NCI-H2081 treated with DMSO at 0.1 percent for 48 hours (cell line): ENCODE results near the gene NT5DC4.

Experiments
- DNase-seq: peaks from one replicate; lab custom pipeline; 2025; lab: John Stamatoyannopoulos, UW

NT5DC4 gene

DNA sequence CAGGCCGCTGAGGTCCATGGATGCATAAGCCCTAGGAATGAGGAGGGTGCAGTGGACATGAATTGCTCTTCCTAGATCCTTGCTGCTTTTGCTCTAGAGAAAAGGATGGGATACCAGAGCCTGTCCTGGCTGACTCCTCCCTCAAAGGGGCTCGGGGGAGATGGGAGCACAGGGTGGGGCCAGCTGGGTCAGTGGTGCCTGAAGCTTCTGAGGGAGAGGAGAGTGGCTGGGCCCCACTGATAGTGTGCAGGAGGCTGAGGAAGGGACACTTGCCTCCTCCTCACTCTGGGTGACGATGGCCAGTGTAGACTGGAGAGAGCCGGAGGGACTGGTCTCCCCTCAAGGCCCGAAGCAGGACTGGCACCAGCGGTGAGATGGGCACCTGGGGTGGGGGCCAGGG, at the start of gene NT5DC4:
TSS of gene NT5DC4 (plus strand) at position 236 of the 400 bp plus-strand sequence. CDS start at position 296, 60 bp downstream.
- DNase-seq: no peak

DNA sequence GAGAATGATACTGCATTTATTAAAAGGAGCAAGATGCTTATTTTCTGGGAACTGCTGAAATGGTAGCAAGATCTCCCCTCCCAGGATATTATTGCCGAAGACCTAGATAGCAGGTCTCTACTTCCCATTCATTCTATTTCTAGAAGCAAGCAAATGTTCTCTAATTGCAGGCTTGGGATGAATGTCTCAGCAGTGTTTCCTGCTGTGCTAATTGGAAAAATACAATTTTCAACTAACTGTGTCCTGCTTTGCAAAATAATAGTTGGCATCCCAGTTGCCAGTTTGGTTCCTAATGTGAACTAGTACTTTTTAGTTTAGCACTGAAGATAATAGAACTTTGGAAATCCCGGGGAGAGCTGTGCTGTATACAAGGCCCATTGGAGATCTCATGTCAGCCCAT, 49.0 kb upstream of the NT5DC4 start:
- no peak for DNase-seq

DNA sequence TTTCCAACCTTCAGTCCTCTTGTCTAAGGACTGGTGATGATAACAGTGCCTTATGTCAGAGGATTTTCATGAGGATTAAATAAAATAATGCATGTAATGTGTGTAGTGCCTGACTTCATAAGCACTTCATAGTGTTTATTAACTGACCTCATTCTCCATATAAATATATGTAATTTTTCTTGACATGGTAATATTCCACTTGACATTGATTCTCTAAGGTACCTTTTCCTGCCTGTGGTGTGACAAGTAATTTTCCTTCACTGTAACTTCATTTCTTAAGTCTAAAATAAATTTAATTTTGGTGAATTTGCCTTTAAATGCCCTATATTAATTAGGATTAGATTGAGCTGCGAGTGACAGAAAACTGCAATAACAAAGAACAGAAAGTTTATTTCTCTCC, 47.8 kb upstream of the NT5DC4 start:
- no peak for DNase-seq

DNA sequence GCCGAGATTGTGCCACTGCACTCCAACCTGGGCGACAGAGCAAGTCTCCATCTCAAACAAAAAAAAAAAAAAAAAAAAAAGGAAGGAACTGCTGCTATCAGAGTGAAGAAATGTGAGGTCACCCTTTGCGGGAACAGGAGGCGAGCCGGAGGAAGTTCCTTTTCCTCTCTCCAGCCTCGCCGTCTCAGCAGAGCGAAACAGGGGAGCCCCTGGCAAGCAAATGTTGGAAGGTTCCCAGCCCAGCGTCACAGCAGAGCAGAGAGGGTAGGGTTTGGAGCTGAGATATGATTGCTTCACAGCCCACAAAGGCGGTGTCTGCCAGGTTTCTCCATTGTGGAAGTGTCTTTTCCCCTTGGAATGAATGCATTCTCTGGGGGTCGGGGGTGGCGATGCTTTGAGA, 46.6 kb upstream of the NT5DC4 start:
- DNase-seq: no peak

DNA sequence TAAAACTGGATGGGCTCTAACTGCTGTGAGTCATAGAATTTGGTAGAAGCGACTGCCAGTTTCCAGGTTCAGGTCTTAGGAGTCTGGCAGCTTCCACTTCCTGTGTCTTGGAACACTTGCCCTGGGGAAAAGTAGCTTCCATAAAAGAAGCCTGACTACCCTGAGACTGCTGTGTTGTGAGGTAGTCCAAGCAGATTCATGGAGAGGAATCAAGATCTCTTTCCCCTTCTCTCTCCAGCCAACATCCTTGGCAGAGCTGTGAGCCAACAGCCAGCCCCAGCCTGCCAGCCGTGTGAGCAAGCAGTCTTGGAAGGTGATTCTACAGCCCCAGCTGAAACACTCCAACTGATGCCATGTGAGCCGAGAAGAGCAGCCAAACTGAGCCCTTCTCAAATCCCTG, 41.3 kb upstream of the NT5DC4 start:
- DNase-seq: no peak

DNA sequence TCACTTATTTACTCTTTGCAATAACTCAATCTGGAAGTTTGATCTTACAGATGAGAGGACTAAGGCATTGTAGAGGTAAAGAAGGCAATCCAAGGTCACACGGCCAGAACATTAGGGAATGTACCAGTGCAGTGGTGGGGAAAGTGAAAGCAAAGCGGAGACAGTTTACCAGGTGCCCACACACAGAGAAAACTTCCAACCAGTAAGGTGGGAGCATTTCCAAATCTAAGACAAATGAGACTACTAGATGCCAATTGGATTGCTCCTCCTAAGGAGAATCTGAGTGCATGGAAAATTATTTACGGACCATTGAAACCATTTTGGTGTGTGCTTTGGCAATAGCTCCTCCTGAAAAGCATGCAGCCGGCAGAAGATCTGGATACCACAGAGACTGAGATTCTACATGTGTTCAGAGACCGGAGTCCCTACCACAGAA, 40.1 kb upstream of the NT5DC4 start:
- DNase-seq: no peak

DNA sequence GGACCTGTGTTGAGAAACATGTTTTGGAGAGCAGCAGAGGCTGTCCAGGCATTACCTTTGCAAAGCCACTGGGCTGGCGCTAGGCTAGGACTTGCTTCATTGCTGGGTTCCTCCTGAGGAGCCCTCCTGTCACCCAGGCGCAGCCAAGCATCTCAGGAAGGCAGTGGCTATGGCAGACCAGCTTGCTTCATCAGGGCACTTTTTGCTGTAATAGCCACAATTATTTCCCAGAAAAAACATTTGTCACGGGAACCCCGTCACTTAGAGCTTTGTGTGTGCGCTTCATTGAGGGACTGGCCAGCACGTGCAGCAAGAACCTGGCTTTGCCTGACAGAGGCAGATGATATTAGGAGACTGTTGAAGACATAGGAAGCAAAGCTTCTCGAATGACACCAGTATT, 38.7 kb upstream of the NT5DC4 start:
- no peak for DNase-seq

DNA sequence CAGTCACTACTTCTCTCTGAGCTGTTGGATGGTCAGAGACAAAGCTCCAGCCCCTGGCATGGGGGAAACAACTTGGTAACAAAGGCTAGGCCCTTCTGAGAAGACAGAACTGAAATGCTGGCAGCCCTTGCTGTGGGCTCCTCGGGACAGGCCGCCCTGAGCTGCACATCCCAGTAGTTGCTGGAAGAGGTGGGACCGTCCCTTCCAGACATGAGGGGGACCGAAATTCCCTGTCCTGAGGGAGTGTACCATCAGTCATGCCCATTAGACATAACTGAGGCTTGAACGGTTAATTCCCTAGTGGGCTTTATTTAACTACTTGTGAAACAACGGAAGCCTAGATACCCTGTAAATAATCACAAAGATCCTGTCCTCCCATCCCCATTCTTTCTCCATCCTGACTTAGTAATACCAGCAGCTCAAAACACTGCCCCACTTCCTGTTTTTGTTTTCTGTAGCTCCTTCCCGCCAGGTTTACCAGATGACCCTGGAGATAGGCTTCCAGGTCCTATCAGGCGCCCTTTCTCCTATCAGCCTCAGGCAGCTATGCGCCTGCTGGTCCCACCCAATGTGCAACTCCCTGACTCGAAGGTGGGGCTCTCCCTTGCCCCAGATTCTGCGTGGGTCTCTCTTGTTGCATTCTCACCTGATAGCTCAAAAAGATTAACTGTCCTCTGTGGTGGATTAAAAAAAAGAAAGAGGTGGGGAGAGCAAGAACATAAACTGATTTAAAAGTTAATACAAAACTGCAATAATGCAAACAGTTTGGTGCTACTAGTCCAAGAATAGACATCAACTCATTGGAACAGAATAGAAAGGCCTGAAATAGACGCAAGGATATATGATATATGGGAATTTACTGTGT, 37.0 kb upstream of the NT5DC4 start:
- DNase-seq: no peak

DNA sequence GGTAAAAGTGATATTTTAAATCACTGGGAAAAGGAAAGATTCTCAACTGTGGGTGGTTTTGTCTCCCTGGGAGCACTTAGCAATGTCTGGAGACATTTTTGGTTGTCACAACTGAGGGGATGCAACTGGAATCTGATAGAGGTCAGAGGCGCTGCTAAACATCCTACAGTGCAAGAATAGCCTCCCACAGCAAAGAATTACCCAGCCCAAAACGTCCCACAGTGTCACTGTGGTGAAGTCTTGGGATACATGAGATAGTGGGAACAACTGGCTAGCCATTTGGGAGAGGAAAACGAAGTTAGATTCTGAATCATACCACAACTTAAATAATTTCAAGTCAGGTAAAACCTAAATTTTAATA, 36.4 kb upstream of the NT5DC4 start:
- no peak for DNase-seq

DNA sequence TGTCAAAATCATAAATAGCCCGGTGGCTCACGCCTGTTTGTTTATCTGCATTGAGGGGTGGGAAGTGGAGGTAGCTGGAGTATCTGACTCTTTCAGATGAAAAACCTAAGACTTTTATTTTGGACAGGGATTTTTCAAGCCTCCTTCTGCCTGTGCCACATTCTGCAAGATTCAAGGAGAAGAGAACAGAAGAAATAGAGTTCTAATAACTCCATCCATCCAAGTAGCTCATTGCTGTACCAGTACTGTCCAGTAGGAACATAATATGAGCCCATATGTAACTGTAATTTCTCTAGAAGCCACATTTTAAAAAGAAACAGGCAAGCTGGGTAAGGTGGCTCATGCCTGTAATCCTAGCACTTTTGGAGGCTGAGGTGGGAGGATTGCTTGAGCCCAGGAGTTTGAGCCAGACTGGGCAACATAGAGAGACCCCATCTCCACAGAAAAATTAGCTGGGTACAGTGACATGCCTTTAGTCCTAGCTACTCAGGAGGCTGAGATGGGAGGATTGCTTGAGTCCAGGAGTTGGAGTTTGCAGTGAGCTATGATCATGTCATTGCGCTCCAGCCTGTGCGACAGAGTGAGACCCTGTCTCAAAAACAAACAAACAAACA, 35.4 kb upstream of the NT5DC4 start:
- DNase-seq: no peak

DNA sequence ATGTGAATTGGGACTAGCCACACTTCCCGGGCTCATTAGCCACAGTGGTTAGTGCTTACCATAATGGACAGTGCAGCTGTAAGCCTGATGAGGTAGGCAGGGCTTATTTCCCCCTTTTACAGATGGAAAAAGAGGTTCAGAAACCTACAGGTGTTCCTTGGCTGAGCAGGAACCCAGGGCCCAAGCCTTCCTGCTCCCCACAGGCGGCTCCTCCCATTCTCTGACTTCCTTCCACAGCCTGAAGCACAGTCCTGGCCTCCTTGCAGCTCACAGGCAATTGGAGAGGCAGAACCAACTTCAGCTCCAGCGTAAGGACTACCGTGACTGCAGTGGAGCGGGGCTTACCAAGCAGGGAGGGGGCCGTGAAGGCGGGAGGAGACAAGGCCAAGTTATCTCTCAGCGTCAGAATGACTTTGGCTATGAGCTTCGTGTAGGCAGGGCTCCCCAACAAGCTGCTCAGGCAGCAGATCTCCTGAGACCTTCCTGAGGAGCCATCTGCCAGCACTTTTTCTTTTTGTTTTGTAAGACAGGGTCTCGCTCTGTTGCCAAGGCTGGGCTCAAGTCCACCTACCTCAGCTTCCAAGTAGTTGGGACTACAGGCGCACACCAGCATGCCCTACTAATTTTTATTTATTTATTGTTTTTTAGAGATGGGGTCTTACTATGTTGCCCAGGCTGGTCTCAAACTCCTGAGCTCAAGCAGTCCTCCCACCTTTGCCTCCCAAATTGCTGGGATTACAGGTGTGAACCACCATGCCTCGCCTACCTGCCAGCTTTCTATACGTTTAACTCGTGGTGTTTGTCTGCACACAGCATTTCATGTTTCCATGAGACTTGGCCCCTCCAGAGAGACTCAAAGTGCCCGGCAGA, 34.2 kb upstream of the NT5DC4 start:
- DNase-seq: no peak

DNA sequence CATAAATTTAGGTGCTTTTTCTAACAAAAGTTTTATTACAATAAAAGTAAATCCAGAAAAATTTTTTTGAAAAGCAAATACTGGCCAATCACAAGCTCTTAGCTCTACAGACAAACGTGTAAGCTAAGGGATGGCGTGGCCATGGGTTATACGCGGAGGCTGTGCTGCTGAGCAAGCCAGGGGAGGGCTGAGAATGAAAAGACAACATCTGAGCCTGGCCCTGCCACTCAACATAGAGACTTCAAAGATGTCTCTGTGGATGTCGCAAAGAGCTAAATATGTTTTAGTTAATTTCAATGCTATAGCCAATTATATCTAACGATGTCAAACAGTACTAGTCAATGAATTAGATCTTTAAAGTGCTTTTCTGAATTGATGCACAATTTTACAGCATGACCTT, 33.3 kb upstream of the NT5DC4 start:
- no peak for DNase-seq

DNA sequence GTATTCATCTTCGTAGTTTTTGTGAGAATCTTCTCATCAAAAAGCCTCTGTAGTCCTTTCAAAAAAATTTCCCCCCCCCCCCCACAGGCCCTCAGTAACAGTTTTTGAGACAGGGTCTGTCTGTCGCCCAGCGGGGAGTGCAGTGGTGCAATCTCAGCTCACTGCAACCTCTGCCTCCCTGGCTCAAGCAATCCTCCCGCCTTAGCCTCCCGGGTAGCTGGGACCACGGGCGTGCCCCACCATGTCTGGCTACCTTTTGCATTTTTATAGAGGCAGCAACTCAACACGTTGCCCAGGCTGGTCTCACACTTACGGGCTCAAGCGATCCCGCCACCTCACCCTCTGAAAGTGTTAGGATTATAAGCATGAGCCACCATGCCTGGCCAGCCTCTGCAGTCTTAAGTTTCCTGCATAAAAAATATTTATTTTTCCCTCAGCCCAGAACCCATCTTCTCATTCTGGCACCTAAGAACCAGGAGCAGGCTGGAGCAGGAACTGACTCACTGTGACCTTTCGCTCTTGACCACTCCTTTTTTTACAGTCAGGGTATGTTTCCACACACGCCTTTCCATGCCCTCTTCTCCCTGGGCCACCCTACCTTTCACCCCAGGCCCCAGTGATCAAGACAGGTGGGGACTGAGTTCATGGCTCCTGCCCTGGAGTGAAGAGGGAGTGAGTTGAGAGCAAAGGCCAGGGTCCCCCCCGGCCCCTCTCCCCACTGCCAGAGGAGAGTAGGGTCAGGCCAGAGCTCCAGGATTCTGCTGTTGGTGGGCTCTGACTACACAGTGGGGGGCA, 32.5 kb upstream of the NT5DC4 start:
- DNase-seq: no peak

DNA sequence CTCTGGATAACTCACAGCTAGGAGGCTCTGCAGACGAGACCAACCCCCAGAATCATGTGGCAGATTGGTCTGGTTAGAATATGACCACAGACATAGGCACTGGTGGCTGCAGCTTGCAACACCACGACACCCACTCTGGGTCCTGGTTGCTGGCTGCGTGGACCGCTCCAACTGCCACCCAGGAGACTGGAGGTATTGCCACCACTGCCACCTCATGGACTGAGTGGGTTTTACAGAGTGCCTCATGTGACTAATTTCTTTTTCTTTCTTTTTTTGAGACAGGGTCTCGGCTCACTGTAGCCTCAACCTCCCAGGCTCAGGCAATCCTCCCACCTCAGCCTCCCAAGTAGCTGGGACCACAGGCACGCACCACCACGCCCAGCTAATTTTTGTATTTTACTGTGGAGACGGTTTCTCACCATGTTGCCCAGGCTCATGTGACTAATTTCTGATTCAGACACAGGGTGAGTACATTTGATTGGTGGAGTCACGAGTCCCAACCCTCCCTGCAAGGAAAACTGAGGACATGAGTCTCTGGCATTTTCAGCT, 29.9 kb upstream of the NT5DC4 start:
- no peak for DNase-seq

DNA sequence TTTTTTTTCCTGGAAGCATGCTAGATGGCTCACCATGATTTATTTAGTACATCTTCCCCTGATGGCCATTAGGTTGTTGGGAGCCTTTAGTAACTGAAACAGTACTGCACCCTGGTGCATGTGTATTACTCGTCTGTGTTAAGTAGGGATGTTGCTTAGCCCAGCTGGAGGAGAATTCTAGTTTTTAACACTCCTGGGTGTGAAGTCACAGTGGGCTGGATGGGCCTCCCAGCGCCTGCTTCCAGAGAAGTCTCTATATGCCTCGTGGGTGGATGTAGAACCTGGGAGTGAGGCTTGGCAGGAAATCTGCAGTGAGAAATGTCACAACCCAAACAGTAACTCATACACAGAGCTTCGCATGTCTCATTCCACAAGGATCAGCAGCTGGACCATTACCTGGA, 28.9 kb upstream of the NT5DC4 start:
- DNase-seq: no peak

DNA sequence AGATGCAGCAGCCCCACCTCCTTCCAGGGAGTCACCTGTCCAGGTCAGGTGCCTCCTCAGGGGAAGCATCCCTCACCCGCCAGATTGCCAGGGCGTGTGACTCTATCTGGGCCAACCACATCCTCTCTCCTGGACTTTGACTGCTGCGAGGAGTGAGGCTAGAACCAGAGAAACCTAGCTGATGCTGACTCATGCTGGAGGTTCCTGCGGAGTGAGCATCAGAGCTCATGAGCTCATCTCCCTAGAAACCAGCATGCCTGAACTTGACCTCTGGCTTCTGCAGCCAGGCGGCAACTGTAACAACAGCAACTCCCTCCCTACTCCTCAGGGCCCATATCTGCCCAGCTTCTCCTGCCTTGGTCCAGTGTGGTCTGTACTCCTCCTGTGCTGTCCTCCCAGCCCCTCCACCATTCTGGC, 28.3 kb upstream of the NT5DC4 start:
- DNase-seq: no peak

DNA sequence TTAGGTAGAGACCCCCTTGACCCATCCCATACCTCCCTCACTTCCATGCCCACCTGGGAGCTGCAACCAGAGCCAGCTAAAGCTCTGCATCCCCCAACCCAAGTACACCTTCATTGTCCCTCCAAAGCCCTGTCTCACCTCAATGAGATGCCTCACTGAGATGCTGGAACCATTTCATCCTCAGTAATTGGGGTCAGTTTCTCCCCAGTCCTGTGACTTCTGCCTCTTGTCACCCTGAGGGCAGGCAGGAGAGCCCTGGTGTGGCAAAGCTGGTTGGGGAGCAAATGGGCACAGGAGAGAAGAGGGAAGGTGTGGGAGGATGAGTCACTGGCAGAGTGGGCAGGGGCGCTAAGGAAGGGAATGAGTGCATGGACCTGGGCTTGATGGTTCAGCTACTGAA, 27.9 kb upstream of the NT5DC4 start:
- DNase-seq: no peak

DNA sequence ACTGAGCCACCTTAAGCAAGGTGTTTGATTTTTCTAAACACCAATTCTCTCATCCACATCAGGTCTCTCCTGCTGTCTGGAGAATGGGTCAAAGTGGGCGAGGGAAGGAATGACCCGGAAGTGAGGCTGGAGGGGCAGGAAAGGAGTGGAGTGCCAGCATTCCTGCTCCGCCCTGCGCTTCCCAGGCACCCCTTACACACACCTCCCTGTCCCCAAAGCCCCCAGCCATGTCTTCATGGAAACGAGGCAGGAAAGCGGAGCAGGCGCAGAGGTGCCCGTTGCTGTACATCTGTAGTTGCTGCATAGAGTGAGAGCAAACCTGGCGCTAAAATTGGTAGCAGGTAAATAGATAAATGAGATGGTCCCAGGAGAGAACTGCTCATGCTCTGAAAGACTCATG, 27.2 kb upstream of the NT5DC4 start:
- no peak for DNase-seq

DNA sequence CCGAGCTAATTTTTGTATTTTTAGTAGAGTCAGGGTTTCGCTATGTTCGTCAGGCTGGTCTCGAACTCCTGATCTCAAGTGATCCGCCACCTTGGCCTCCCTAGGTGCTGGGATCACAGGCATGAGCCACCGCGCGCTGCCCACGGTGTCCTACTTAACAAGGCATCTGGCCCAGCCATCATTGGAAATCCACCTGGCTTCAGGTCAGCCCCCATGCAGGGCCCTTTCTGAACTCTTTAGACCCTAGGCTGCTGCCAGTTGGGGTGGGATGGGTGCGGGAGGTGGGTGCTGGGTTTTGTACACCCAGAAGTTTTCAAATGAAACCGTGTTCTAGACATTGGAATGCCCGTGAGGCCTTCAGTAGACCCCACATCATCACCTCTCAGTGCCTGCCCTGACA, 26.6 kb upstream of the NT5DC4 start:
- no peak for DNase-seq

DNA sequence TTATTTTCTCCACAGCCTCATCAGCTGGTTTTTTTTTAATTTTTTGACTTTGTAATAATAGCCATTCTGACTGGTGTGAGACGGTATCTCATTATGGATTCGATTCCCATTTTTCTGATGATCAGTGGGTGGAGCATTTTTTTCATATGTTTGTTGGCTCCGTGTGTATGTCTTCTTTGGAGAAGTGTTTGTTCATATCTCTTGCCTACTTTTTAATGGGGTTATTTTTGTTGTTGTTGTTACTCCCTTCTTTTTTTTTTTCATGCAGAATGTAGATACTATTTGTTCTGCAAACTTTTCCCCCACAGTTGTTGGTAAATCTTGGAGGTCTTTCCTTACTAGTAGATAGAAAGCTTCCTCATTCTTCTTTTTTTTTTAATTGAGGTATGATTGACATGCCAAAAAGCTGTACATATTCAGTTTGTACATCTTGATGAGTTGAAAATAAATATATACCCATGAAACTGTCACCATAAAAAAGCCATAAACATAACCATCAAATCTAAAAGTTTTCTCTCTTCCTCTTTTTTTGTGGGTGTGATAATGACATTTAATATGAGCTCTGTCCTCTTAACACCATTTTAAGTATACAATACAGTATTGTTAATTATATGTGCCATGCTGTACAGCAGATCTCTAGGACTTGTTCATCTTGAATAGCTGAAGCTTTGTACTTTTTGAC, 21.8 kb upstream of the NT5DC4 start:
- DNase-seq: no peak
